B cell (primary cell): ENCODE data around the gene MICAL3.

Experiments used
- CTCF ChIP-seq: fragments of 200-600 bp; IDR thresholded peaks from one replicate; pipeline ENCODE4 v1.8.0; 2022; ENCODE audit warnings: antibody characterized with exemption, mild to moderate bottlenecking
- EZH2 ChIP-seq: IDR thresholded peaks from 2 replicates; pipeline ENCODE4 v1.6.1; 2012; ENCODE audit warnings: borderline replicate concordance, low read depth, mild to moderate bottlenecking, moderate library complexity, low read length; ENCODE audit not compliant: insufficient read depth, poor library complexity, severe bottlenecking

GRCh38 chr22:17767233-17768065 is 256.9 kb downstream of the MICAL3 start:
- TF ChIP-seq CTCF (no peak), EZH2 (no peak)
